HEK293 (cell line): ENCODE data around the gene SERPINB8.

Experiments
- CTCF ChIA-PET: fragments of 350-600 bp; formaldehyde crosslinking; extraction: SDS; loops from one replicate; lab custom pipeline; 2021; ENCODE audit warnings: antibody characterized with exemption; lab: Yijun Ruan, JAX
- POLR2A ChIA-PET: fragments of 300-600 bp; formaldehyde crosslinking; extraction: SDS; loops from one replicate; lab custom pipeline; 2020; ENCODE audit warnings: antibody characterized with exemption, inconsistent platforms; lab: Yijun Ruan, JAX
- H3K27ac ChIP-seq: fragments of 200-500 bp; sonication (Bioruptor generic); 2 replicates; pipeline ENCODE4 v1.5.1; 2014; ENCODE audit warnings: low read depth, low read length, control low read depth, inconsistent platforms; ENCODE audit errors: extremely low read depth
- H3K36me3 ChIP-seq, 2 experiments: fragments of 200-500 bp in 1 of 2; sonication (Bioruptor generic) in 1 of 2; 1 replicate in 1 of 2; 2 replicates in 1 of 2; pipeline ENCODE4 v1.5.1; 2014 to 2017; ENCODE audit warnings: inconsistent platforms in 2 of 2, low read length in 2 of 2; ENCODE audit not compliant: control insufficient read depth in 2 of 2, insufficient read depth in 1 of 2
- H3K4me1 ChIP-seq: fragments of 200-500 bp; sonication (Bioruptor generic); 2 replicates; pipeline ENCODE4 v1.5.1; 2014; ENCODE audit warnings: mild to moderate bottlenecking, low read length, inconsistent platforms; ENCODE audit not compliant: control insufficient read depth, insufficient read depth
- H3K4me3 ChIP-seq: 2 replicates; pipeline ENCODE4 v1.5.1; 2011; ENCODE audit warnings: low read depth, mild to moderate bottlenecking, control low read depth, low read length, moderate library complexity
- H3K9me3 ChIP-seq: fragments of 200-500 bp; sonication (Bioruptor generic); 2 replicates; pipeline ENCODE4 v1.5.1; 2014; ENCODE audit warnings: low read depth, low read length, inconsistent platforms; ENCODE audit not compliant: control insufficient read depth, insufficient read depth
- BCL11A ChIP-seq: fragments of 450-650 bp; formaldehyde crosslinking; IDR thresholded peaks from 2 replicates; pipeline ENCODE4 v1.5.1; 2016; ENCODE audit warnings: low read depth, missing biosample characterization, missing genetic modification characterization
- GLIS1 ChIP-seq: fragments of 450-650 bp; formaldehyde crosslinking; IDR thresholded peaks from 2 replicates; pipeline ENCODE4 v1.5.1; 2016; ENCODE audit warnings: missing biosample characterization, missing genetic modification characterization
- HOXC10 ChIP-seq: sonication (generic); formaldehyde crosslinking; IDR thresholded peaks from 2 replicates; pipeline ENCODE4 v1.8.1; 2023; ENCODE audit warnings: mild to moderate bottlenecking, missing genetic modification reagents
- MEIS1 ChIP-seq: sonication (generic); formaldehyde crosslinking; IDR thresholded peaks from 2 replicates; pipeline ENCODE4 v1.8.1; 2022; ENCODE audit warnings: missing genetic modification reagents, mild to moderate bottlenecking, borderline replicate concordance
- PBX3 ChIP-seq: sonication (generic); formaldehyde crosslinking; IDR thresholded peaks from 2 replicates; pipeline ENCODE4 v1.8.1; 2022; ENCODE audit warnings: mild to moderate bottlenecking, moderate library complexity, missing genetic modification reagents
- SCRT2 ChIP-seq: fragments of 450-650 bp; formaldehyde crosslinking; IDR thresholded peaks from 2 replicates; pipeline ENCODE4 v1.5.1; 2016; ENCODE audit warnings: missing biosample characterization, missing genetic modification characterization
- YY2 ChIP-seq: fragments of 450-650 bp; formaldehyde crosslinking; IDR thresholded peaks from 2 replicates; pipeline ENCODE4 v1.5.1; 2016; ENCODE audit warnings: missing biosample characterization, missing genetic modification characterization
- ZBTB17 ChIP-seq: fragments of 450-650 bp; formaldehyde crosslinking; IDR thresholded peaks from 2 replicates; pipeline ENCODE4 v1.5.1; 2016; ENCODE audit warnings: missing biosample characterization, missing genetic modification characterization
- ZBTB21 ChIP-seq: fragments of 450-650 bp; formaldehyde crosslinking; IDR thresholded peaks from 2 replicates; pipeline ENCODE4 v1.5.1; 2017; ENCODE audit warnings: missing biosample characterization, missing genetic modification characterization
- ZBTB49 ChIP-seq: fragments of 450-650 bp; formaldehyde crosslinking; IDR thresholded peaks from 2 replicates; pipeline ENCODE4 v1.5.1; 2016; ENCODE audit warnings: missing biosample characterization, missing genetic modification characterization, low read depth
- ZFP3 ChIP-seq: fragments of 450-650 bp; formaldehyde crosslinking; IDR thresholded peaks from 2 replicates; pipeline ENCODE4 v1.5.1; 2016; ENCODE audit warnings: low read depth, missing biosample characterization, missing genetic modification characterization
- ZIC2 ChIP-seq: fragments of 450-650 bp; formaldehyde crosslinking; IDR thresholded peaks from 2 replicates; pipeline ENCODE4 v1.5.1; 2016; ENCODE audit warnings: missing biosample characterization, missing genetic modification characterization
- ZNF140 ChIP-seq: fragments of 450-650 bp; formaldehyde crosslinking; IDR thresholded peaks from 2 replicates; pipeline ENCODE4 v1.5.1; 2016; ENCODE audit warnings: missing biosample characterization, missing genetic modification characterization
- ZNF175 ChIP-seq: fragments of 450-650 bp; formaldehyde crosslinking; IDR thresholded peaks from 2 replicates; pipeline ENCODE4 v1.5.1; 2016; ENCODE audit warnings: missing biosample characterization, missing genetic modification characterization
- ZNF2 ChIP-seq: fragments of 450-650 bp; formaldehyde crosslinking; IDR thresholded peaks from 2 replicates; pipeline ENCODE4 v1.5.1; 2016; ENCODE audit warnings: missing biosample characterization, missing genetic modification characterization
- ZNF23 ChIP-seq: fragments of 450-650 bp; formaldehyde crosslinking; IDR thresholded peaks from 2 replicates; pipeline ENCODE4 v1.5.1; 2016; ENCODE audit warnings: missing biosample characterization, missing genetic modification characterization, borderline replicate concordance
- ZNF266 ChIP-seq: fragments of 450-650 bp; formaldehyde crosslinking; IDR thresholded peaks from 2 replicates; pipeline ENCODE4 v1.5.1; 2016; ENCODE audit warnings: missing biosample characterization, missing genetic modification characterization, low read depth
- ZNF274 ChIP-seq, 2 experiments: fragments of 200-500 bp in 1 of 2; fragments of 450-650 bp in 1 of 2; sonication (Bioruptor generic) in 1 of 2; formaldehyde crosslinking in 1 of 2; IDR thresholded peaks; 2 replicates each; pipeline versions ENCODE4 v1.5.1 to v1.6.1; 2014 to 2016; ENCODE audit warnings: borderline replicate concordance in 1 of 2, inconsistent platforms in 1 of 2, low read length in 1 of 2, missing biosample characterization in 1 of 2, missing genetic modification characterization in 1 of 2
- ZNF311 ChIP-seq: fragments of 450-650 bp; formaldehyde crosslinking; IDR thresholded peaks from 2 replicates; pipeline ENCODE4 v1.5.1; 2017; ENCODE audit warnings: missing biosample characterization, missing genetic modification characterization, borderline replicate concordance
- ZNF561 ChIP-seq: fragments of 450-650 bp; IDR thresholded peaks from 2 replicates; pipeline ENCODE4 v1.5.1; 2018; ENCODE audit warnings: missing biosample characterization, missing genetic modification characterization, borderline replicate concordance
- ZNF596 ChIP-seq: fragments of 450-650 bp; IDR thresholded peaks from 2 replicates; pipeline ENCODE4 v1.5.0; 2018; ENCODE audit warnings: missing biosample characterization, mild to moderate bottlenecking, missing genetic modification characterization, moderate library complexity
- ZNF600 ChIP-seq: fragments of 450-650 bp; formaldehyde crosslinking; IDR thresholded peaks from 2 replicates; pipeline ENCODE4 v1.5.1; 2016; ENCODE audit warnings: missing biosample characterization, missing genetic modification characterization
- ZNF621 ChIP-seq: fragments of 450-650 bp; formaldehyde crosslinking; IDR thresholded peaks from 2 replicates; pipeline ENCODE4 v1.5.1; 2017; ENCODE audit warnings: missing biosample characterization, missing genetic modification characterization
- ZNF645 ChIP-seq: fragments of 450-650 bp; formaldehyde crosslinking; IDR thresholded peaks from 2 replicates; pipeline ENCODE4; 2016; ENCODE audit warnings: missing biosample characterization, missing genetic modification characterization
- ZNF654 ChIP-seq: fragments of 450-650 bp; formaldehyde crosslinking; IDR thresholded peaks from 2 replicates; pipeline ENCODE4 v1.5.1; 2016; ENCODE audit warnings: low read depth, missing biosample characterization, missing genetic modification characterization
- ZNF776 ChIP-seq: fragments of 450-650 bp; formaldehyde crosslinking; IDR thresholded peaks from 2 replicates; pipeline ENCODE4 v1.5.0; 2017; ENCODE audit warnings: missing biosample characterization, missing genetic modification characterization, borderline replicate concordance
- ZNF791 ChIP-seq: fragments of 450-650 bp; formaldehyde crosslinking; IDR thresholded peaks from 2 replicates; pipeline ENCODE4 v1.5.1; 2016; ENCODE audit warnings: missing biosample characterization, missing genetic modification characterization
- ZSCAN4 ChIP-seq: fragments of 450-650 bp; formaldehyde crosslinking; IDR thresholded peaks from 2 replicates; pipeline ENCODE4 v1.5.1; 2017; ENCODE audit warnings: missing biosample characterization, missing genetic modification characterization

The SERPINB8 gene

GRCh38 chr18:63969942-63970808 lies at the start of gene SERPINB8 (continued):
- TF ChIP-seq PBX3 (CRISPR knock-in tag) (peak; percentile 40; the same call in 1 of the 2 replicates), ZFP3 (tag by site-specific recombination) (no peak), ZNF621 (no peak), ZNF140 (tag by site-specific recombination) (no peak), ZNF175 (no peak), ZNF791 (tag by site-specific recombination) (no peak), YY2 (tag by site-specific recombination) (0 out of 2 replicates have a peak, but pooled peaks have one; percentile 37), GLIS1 (peak; percentile 97)
- TF ChIP-seq, all 188 proteins: peak for 53

- H3K36me3 ChIP-seq, result no peaks in the 10 kb centered on the region
- no peak overlapping the region for H3K4me3 ChIP-seq
- no peak overlapping the region for H3K27ac ChIP-seq
- no peaks in the 10 kb centered on the region for H3K9me3 ChIP-seq
- CTCF ChIA-PET, result interaction anchor here (0.8 kb wide), 1 partner anchor 14 kb away, joined by 3 read pairs; no protein-coding TSS in a partner anchor
- no peaks in the 10 kb centered on the region for H3K4me1 ChIP-seq
- TF ChIP-seq BCL11A (tag by site-specific recombination), result no peak
- no peak for TF ChIP-seq MEIS1 (CRISPR knock-in tag)
- TF ChIP-seq ZSCAN4 (tag by site-specific recombination), result no peak
- TF ChIP-seq ZNF596 (tag by site-specific recombination), result no peak
- no peak for TF ChIP-seq ZIC2 (tag by site-specific recombination)
- TF ChIP-seq ZFP3 (tag by site-specific recombination), result no peak
- TF ChIP-seq ZNF561 (tag by site-specific recombination), result no peak
- TF ChIP-seq ZBTB49 (tag by site-specific recombination), result no peak
- TF ChIP-seq ZNF654 (tag by site-specific recombination), result no peak
- TF ChIP-seq HOXC10 (CRISPR knock-in tag), result no peak
- no peak for TF ChIP-seq ZNF2
- no peak for TF ChIP-seq ZNF23 (tag by site-specific recombination)
- POLR2A ChIA-PET, result no interaction called here
Measured at GRCh38 chr18:63922049-63922448, 47.8 kb upstream of the SERPINB8 start.

- Histone ChIP-seq H3K4me3 (no peak overlapping the region), H3K27ac (no peak overlapping the region), H3K9me3 (no peaks in the 10 kb centered on the region), H3K4me1 (no peaks in the 10 kb centered on the region), H3K36me3 (no peaks in the 10 kb centered on the region)
- ChIA-PET CTCF (interaction anchor here (1.0 kb wide), 1 partner anchor 11 kb away, joined by 5 read pairs; no protein-coding TSS in a partner anchor), POLR2A (no interaction called here)
- TF ChIP-seq ZBTB17 (tag by site-specific recombination) (no peak), GLIS1 (no peak), ZBTB21 (no peak), ZNF2 (no peak), ZNF645 (tag by site-specific recombination) (no peak), ZNF266 (tag by site-specific recombination) (no peak), ZNF600 (no peak), ZNF274 (IDR thresholded peaks at IDR 0.05; ENCODE audit: low read length) (no peak), ZNF274 (tag by site-specific recombination; IDR thresholded peaks at IDR 0.05; ENCODE audit: borderline replicate concordance) (no peak), ZNF311 (tag by site-specific recombination) (no peak), ZNF776 (tag by site-specific recombination) (no peak), SCRT2 (tag by site-specific recombination) (no peak)
Measured at GRCh38 chr18:63924551-63924950, 45.3 kb upstream of the SERPINB8 start.
